GM18517 (cell line): ENCODE measurements around the gene SCUBE1.

Experiments used
- ATAC-seq: cut with Tn5 transposase; IDR thresholded peaks from one replicate; pipeline ENCODE4 v1.9.1; 2021; ENCODE audit warnings: mild to moderate bottlenecking, moderate library complexity; ENCODE audit not compliant: unreplicated experiment

The SCUBE1 gene

DNA sequence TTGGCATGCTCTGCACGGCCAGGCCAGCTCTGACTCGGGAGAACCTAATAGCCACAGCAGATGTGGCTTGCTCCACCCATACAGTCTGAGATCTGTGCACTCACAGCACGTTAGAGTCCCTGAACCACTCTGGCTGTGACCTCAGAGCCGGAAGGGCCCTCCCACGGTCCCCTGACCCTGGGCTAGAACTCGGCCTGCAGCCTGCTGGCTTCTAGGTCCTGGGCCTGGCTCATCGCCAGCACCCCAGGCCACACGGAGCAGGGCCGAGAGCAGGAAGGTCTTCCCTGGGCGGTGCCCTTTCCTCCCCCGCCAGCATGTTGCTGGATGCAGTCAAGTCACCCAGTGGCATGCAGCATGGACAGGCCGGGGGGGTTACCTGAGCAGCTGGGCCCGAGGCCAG is 120.9 kb downstream of the SCUBE1 start:
- ATAC-seq = no peak

- no peak for ATAC-seq
These were observed 122.4 kb downstream of the SCUBE1 start for GRCh38 chr22:43220625-43221380.

- ATAC-seq = no peak
These were observed 124.4 kb downstream of the SCUBE1 start for GRCh38 chr22:43218786-43219185.

- no peak for ATAC-seq
These were observed 125.7 kb downstream of the SCUBE1 start for GRCh38 chr22:43217285-43218030.

DNA sequence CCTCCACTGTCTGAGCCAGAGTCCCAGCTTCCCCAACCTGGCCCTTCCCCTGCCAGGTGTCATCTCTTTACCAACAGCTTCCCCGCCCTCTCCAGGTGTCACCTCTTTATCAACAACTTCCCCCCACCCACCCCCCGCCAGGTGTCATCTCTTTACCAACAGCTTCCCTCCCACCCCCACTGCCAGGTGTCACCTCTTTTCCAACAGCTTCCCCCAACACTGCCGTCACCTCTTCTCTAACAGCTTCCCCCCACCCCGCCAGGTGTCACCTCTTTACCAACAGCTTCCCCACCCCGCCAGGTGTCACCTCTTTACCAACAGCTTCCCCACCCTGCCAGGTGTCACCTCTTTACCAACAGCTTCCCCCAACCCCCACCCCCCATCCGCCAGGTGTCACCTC is 126.4 kb downstream of the SCUBE1 start:
- no peak for ATAC-seq

DNA sequence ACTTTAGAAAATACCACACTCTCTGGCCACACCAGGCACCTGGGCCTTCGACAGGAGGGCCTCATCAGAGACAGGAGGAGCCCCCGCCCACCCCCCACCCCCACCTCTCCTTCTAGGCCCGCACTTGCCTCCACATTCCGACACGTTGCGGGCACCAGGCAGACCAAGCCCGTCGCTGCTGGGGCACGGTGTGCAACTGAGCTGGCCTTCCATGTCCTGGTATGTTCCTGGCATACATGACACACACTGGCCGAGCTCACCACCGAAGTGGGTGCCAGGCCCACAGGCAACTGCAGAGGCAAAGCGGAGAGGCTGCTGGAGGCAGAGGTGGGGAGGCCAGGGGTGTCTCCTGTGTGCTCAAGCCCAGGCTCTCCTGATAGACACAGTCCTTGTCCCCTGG is 129.2 kb downstream of the SCUBE1 start:
- ATAC-seq = no peak

DNA sequence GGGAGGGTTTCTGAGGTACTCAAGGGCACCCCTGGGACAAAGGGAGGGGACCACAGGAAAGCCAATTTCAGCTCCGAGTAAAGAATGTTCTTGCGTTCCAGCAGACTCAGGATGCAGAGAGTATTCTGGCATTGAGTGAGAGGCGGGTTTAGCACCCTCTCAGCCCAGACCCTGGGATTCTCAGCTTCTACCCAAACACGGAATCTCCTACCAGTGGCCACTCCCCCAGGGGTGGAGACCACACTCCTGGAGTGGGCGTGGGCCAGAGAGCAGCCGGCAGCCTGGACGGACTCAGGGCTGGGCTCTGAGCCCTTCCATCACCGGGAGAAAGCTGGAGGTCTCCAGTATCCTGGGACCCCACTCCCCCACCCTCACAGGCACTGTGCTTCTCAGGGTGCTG is 130.1 kb downstream of the SCUBE1 start:
- ATAC-seq = no peak

- ATAC-seq = no peak
These were observed 130.7 kb downstream of the SCUBE1 start for GRCh38 chr22:43212434-43212952.

- ATAC-seq = no peak
These were observed 131.2 kb downstream of the SCUBE1 start for GRCh38 chr22:43211941-43212433.

DNA sequence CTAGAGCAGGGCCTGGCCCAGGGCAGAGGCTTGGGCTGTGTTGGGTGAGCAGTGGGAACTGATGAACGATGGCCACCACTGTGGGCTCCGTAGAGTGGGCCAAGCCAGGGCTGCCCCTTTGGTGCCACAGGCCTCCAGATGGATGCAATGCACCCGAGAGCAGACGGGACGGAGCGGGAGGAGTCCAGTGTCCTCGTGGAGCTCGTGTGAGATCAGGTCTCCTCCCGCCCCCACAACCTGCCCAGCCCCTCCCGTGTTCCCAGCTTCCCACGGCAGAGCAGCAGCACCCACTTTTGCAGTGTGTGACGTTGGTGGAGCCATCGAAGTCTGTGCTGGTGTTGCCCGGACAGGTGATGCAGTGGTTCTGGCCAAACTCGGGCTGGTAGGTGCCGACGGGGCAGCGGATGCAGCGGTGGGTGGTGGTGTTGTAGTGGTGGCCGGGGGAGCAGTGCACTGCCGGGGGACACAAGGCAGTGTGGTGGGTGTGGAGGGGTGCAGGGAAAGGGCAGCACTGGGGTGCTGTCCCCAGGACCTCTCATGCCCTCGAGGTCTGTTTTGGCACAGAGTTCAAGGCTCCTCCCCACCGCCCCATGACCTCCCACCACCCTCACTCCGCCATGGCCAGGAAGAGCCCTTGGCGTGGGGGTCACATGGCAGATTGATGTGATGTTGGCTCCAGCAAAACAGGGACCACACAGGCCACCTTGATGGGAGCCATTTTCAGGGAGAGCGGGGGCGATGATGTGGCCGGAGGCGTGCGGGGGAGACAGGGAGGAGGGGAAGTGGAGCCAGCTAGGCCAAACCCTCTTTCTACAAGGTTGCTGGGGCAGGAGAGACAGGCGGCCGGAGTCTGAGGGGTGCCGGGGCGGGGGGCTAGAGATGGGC is 132.3 kb downstream of the SCUBE1 start:
- no peak for ATAC-seq

GRCh38 chr22:43209971-43210370 is 133.2 kb downstream of the SCUBE1 start:
- no peak for ATAC-seq

DNA sequence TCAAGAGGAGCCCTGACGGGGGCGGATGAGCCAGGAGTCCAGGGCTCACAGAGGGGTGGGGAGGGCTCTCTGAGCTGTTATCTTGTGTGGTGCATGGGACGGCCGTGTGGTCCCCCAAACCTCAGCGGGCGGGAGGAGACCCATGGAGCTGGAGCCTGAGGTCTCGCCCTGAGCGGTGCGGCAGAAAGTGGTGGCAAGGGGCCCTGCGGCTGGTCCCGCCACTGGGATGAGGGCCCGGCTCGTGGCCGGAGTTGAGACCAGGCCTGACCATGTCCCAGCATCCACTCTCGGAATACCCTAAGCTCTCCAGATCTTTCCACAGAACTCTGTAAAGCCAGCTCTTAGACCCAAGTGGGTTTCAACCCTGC is 133.7 kb downstream of the SCUBE1 start:
- ATAC-seq = no peak

- ATAC-seq = no peak
These were observed 134.3 kb downstream of the SCUBE1 start for GRCh38 chr22:43208703-43209522.

DNA sequence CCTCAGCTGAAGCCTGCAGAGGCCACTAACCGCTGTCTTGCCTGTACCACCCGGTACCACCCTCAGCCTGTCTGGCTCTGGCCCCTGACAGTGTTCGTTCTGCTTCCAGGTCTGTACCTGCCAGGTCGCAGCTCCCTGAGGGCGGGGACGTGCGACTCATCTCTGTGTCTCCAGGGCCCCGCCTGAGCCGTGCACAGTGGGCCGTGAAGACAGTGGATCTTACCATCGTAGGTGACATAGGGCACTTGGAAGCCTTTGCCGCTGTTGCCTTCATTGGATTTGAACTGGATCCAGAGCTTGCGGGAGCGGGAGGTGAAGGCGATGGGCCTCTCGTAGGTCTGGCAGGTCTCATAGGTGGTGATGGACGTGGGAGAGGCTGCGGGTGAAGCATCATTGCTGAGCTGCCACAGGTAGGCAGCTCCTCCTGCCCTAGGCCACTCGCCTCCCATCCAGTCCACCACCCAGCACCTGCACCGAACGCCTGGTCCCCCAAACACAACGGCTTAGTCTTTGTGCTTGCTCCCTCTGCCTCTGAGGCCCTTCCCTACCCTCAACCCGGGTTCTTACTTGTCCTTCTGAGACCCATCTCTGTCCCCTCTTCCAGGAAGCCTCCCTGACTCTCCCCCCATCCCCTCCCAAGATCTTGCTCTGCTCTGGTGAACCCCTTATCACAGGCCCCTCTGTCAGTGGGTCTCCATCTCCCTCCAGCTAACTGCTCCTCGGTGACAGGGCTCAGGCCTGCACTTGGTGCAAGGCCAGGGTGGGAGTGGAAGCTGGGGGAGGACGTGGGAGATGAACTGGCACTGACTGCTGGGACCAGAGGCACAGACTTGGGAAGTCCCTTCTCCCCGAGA is 135.1 kb downstream of the SCUBE1 start:
- ATAC-seq = no peak

DNA sequence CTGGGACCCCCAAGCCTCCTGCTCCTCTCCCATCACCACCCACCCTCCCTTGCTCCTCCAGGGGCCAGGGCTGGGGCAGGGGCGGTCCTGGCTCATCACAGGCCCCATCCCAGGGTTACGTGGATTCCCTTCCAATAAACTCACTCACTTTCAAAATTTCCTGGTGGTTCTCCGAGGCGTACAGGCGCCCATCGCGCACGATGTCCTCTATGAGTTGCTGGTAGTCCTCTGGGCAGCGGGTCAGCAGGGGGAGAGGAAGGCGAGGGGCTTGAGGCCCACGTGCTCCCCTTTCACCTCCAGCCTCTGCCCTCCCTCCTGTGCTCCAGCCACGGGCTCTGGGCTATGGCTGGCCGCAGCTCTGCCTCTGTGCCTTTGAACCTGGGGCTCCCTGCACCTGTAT is 135.8 kb downstream of the SCUBE1 start:
- no peak for ATAC-seq

DNA sequence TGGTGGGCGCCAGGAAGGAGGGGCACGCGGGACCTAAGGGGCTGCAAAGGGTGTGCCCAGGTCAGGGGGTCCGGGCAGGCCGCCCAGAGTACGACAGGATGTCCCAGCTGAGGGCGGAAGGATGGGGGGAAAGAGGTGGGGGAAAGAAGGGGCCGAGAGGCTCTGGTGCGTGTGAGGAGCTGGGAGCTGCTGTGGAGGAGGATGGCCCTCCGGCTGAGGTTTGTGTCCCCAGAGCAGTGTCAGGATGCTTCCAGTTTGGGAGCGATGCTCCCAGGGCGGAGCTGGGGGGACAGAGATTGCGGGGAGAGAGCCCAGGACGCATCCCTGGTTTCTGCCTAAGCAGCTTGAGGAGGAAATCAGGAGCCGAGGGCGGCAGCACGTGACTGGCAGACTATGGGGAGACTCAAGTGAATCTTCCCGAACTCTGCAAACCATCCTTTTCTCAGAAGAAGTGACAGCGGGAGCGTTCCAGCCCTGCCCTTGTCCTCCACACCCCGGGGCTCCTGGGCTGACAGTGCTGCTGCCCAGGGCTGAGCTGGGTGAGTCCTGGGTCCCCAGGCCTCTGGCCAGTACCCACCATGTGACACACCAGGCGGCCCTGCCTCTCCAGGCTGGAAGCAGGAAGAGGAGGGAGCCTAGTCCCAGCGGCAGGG is 136.5 kb downstream of the SCUBE1 start:
- ATAC-seq = no peak

DNA sequence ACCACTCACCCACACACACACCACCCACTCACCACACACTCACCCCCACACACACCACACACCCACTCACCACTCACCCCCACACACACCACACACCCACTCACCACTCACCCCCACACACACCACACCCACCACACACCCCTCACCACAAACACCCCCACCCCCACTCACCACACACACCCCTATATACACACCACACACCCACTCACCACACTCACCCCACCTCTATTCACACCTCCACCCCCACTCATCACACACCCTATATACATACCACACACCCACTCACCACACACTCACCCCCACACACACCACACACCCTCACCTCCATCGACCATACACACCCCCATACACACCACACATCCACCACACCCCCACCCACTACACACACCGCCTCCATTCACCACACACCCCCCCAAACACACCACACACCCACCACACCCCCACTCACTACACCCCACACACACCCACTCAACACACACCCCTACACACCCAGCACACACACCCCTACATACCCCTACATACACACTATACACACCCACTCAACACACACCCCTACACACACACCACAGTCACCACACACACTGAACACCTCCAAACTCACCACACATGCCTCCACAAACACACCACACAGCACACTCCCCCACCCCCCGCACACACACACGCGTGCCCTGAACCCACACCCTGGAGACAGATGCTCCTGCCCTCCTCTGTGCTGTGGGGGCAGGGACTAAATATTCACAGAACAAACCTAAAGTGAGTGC is 137.2 kb downstream of the SCUBE1 start:
- no peak for ATAC-seq

DNA sequence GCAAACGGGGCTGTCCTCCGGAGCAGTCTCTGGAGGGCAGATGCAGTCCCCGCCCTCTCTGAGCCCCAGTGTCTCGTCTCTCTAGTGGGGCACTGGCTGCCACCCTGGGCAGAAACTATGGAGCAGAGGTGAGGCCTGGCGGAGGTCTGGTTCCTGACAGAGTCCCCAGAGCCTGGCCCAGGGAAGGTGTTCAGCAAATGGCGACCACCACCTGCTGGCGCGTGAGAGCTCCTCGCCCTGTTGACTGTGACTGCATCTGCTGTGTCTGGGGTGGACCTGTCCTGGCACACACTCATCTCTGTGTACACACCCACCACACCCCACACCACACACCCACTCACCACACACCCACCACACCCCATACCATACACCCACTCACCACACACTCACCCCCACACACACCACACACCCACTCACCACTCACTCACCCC is 137.9 kb downstream of the SCUBE1 start:
- ATAC-seq = no peak
